Measurements from ENCODE around the gene COMT.
A peak's percentile ranks its signal among the peaks of the same experiment; 100 is the strongest.
"Not testable (repeated sequence)": the region's sequence is repeated elsewhere in the genome, so short reads cannot be mapped to it uniquely, and the experiment has no call there.

Gene COMT

GRCh38 chr22:19941365-19942082, at the start of gene COMT, which contains the start of gene TXNRD2:
Gene COMT, plus strand, starts transcription at chr22:19941772. Its CDS starts 20,755 bp downstream, at chr22:19962527.
Gene TXNRD2, minus strand, starts transcription at chr22:19941818. Its CDS starts 15 bp downstream, at chr22:19941803.
- DNase-seq (ENCODE audit: low read depth): peak; percentile 48

DNA sequence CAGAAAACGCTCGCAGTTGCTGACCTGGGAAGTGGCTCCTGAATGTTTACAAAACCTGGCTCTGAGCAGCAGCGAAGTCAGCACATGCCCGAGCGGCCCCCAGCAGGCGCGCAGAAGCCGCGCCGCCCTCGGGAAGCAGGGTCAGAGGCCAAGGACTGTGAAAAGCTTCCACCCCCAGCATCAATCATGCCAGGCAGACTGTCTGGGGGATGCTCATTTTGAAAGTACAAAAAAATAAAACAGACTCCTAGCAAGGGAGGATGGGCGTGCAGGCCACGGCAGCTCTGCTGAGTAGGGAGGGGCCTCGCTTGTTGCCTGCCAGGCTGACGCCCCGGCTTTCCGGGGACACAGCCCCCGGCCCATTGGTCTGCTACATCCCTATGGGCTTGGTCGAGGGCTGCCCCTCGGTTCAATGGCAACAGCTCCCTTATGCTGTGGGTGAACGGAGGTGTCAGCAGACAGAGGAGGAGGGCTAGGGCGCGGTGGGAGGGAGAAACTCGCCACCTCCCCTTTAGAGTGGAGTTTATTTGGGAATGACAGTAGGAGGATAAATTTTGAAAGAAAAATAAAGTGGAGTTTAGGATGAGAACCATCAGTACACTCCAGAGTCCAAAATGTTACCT, 49.2 kb upstream of the COMT start:
- peak; percentile 38 for DNase-seq (ENCODE audit: low read depth)

DNA sequence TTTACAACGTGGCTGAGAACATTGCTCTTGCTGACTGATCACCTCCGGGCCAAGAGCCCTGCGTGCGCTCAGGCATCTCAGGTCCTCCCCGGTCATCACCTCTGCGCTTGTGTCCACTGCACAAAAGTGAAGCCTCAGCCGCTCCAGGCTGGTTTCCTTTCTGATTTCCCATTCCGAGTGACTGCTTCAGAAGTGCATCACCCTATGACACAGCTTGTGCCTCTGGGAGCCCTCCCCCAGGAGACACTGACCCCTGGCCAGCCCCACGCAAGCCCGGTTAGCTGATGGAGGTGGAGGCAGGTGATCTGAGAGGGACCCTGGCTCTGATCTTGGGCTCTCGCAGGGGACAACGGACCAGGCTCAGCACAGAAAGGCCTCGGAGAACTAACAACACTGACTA, 48.6 kb upstream of the COMT start:
- DNase-seq (ENCODE audit: low read depth): no peak

- no peak for DNase-seq (ENCODE audit: low read depth)
Measured at GRCh38 chr22:19893363-19893762, 48.2 kb upstream of the COMT start.

DNA sequence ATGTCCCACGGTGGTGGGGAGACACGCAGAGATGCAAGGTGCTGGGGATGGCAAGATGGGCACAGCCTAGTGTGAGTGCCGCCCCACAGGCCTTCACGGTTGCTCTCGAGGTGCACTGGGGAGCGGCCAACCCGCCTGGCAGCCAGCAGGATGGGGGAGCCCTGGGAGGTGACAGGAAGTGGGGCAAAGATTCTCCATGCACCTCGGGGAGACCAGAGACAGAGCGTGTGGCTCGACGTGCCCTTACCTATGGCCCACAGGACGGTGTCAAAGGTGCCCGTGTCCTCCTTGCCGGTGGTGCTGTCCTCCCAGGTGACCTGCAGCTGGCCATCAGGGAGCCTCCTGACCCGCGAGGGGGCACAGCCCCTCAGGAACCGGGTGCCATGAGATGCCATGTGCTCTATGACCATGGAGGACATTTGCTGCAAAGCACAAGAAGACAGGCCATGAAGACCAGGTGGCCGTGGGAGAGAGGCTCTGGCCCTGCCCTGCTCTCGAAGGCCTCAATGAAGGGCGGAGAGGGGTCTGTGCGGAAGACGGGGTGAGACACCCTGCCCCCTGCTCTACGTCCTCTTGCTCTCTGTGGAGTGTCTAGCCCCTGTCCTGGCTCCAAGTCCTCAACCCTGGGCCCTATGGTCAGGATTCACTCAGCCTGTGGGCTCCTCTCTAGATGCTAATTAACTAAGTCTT, 46.3 kb upstream of the COMT start:
- no peak for DNase-seq (ENCODE audit: low read depth)

DNA sequence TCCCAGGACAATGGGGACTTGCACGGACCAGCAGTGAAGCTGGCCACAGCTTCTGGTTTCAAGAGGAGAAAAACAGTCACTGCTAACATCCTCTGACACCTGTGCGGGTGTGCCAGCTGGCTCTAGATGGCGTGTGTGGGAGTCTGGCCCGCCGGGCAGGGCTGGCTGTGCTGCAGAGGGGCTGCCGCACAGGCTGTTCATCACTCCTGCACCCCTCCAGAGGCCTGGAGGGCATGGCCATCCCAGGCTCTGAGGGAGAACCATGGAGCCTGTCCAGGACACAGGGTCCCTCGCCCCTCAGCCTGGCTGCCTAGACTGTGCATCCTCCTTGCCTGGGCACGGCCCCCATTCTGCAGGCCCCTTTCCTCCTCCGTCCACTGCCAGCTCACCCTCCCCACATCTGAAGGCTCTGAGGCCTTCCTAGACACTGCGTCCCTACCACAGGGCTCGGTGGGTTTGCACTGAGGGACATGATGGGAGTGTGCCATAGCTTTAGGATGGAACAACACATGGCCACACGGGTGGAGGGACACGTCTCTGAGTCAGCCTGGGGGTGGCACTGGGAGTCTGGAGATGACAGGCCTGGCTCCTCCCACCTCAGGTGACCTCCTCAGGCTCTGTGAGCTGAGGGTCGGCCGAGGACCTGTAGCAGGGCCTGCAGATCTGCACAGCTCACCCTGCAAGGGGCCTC, 44.8 kb upstream of the COMT start:
- DNase-seq (ENCODE audit: low read depth): no peak

DNA sequence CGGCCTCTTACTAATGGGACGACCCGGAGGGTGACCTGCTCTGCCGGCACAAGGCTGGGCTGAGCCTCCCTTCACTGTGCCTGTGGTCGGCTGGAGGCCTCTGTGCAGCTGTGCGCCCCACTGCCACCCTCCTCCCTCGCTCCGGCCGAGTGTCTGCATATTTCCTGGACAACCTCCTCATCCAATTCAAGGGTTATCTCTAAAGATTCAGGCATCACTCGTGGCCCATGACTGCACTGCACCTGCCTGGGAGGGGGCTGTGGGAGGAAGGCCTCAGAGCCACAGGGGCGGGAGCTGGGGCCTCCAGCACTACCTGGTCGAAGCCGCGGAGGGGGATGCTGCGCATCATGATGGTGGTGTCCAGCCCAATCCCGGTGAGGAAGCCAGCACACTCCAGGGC, 43.8 kb upstream of the COMT start:
- DNase-seq (ENCODE audit: low read depth): no peak

GRCh38 chr22:19898145-19898544, 43.4 kb upstream of the COMT start:
- no peak for DNase-seq (ENCODE audit: low read depth)

- DNase-seq (ENCODE audit: low read depth): no peak
Measured at GRCh38 chr22:19898831-19899567, 42.6 kb upstream of the COMT start.

GRCh38 chr22:19900707-19901436, 40.7 kb upstream of the COMT start:
- DNase-seq (ENCODE audit: low read depth): no peak

GRCh38 chr22:19901577-19902244, 39.9 kb upstream of the COMT start:
- no peak for DNase-seq (ENCODE audit: low read depth)

DNA sequence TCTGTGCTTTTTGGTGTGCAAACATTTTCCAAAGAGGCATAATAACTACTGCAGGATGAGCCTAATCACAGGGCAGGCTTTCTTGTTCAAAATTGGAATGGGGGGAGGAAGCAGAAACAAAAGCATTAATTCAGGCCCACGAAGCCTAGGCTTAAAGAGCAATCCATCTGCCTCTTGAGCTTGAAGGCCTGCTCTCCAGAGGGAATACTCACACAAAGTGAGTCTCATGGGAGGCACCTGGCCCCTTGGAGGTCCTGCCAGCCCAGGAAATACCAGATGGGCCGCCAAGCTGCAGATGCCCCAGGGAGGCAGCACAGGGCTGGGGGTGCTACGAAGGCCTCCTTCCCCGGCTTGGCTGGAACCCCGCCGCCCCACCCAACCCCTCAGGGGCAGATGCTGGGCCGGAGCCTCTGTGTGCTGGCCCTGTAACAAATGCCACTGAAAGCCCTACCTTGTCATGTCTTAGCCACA, 39.3 kb upstream of the COMT start:
- DNase-seq (ENCODE audit: low read depth): no peak

- DNase-seq (ENCODE audit: low read depth): no peak
Measured at GRCh38 chr22:19903031-19903430, 38.5 kb upstream of the COMT start.

GRCh38 chr22:19903513-19903912, 38.1 kb upstream of the COMT start:
- no peak for DNase-seq (ENCODE audit: low read depth)

- DNase-seq (ENCODE audit: low read depth): no peak
Measured at GRCh38 chr22:19904174-19904856, 37.3 kb upstream of the COMT start.

DNA sequence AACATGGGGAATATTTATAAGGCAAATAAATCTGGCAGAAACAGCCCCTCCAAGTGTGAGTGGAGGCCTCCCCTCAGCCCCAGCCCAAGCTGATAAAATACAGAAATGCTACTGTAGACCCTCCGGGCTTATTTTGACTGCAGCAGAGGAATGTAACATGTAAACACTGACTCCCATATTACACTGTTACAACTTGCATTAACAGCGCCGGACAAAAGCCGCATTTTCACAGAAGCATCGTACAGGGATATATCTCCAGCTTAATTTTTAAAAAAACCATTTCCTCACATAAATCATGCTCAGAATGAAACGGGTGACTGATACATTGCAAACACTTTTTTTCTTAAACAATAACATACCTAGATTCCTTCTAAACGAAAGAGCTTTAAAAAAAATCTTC, 36.6 kb upstream of the COMT start:
- no peak for DNase-seq (ENCODE audit: low read depth)

GRCh38 chr22:19905347-19906276, 36.0 kb upstream of the COMT start:
- no peak for DNase-seq (ENCODE audit: low read depth)

DNA sequence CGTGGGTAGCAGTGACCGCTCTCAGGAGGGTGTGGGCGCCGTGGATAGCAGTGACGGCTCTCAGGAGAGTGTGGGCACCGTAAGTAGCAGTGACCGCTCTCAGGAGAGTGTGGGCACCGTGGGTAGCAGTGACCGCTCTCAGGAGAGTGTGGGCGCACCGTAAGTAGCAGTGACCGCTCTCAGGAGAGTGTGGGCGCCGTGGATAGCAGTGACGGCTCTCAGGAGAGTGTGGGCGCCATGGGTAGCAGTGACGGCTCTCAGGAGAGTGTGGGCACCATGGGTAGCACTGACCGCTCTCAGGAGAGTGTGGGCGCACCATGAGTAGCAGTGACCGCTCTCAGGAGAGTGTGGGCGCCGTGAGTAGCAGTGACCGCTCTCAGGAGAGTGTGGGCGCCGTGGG, 34.7 kb upstream of the COMT start:
- DNase-seq (ENCODE audit: low read depth): not testable (repeated sequence)

GRCh38 chr22:19907902-19908301, 33.7 kb upstream of the COMT start:
- DNase-seq (ENCODE audit: low read depth): not testable (repeated sequence)

All from stimulated activated CD4-positive, alpha-beta T cell treated with anti-CD3 and anti-CD28 coated beads, Interleukin-2, amount 100 ng/mL, for 4 hours (primary cell).